NCI-H82 (cell line): ENCODE data around the gene GNS.
"Not testable (repeated sequence)": the region's sequence is repeated elsewhere in the genome, so short reads cannot be mapped to it uniquely, and the experiment has no call there.

Experiments
- DNase-seq: peaks from one replicate; lab custom pipeline; 2025; lab: John Stamatoyannopoulos, UW

Gene GNS

DNA sequence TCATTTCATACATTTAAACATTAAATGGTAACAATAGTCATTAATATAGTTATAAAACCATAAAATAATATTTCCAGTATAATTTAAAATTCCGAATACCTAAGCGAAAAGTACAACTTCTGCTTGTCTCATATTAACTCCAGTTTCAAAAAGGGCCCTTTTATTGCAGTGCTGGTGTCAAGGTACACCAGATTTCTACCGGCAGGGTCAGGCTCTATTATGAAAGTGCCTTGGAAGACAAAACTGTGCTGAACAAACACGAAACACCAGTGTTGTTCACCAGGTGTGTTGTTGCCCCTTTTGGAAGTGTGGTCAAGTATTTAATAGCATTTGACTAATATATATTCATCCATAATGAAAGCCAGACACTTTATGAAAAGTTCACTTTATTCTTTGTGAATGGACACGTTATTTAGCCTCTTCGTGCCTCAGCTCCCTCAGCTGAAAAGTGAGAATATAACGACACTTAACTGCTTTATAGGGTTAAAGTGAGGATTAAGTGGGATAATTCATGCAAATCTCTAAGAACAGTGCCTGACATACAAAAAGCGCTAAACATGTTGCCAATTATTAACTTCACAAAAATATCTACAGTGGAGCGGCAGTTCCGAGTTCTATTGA, 20.3 kb upstream of the GNS start:
- DNase-seq, result peak; percentile 62

- DNase-seq, result not testable (repeated sequence)
Observed at GRCh38 chr12:64775147-64775736, 16.0 kb upstream of the GNS start.

DNA sequence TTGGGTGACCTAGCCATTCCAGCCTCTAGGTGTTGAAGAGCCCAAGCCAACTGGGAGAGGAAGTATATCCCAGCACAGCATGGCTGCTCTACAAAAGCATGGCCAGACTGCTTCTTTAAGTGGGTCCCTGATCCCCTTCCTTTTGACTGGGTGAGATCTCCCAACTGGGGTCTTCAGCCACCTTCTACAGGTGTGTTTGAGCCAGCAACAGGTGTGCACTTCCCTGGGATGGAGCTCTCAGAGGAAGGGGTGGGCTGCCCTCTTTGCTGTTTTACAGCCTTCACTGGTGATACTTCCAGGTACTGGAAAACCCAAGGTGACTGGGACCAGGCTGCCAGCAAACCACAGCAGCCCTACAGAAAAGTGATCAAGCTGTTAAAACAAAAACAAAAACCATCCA, 14.2 kb upstream of the GNS start:
- no peak for DNase-seq

DNA sequence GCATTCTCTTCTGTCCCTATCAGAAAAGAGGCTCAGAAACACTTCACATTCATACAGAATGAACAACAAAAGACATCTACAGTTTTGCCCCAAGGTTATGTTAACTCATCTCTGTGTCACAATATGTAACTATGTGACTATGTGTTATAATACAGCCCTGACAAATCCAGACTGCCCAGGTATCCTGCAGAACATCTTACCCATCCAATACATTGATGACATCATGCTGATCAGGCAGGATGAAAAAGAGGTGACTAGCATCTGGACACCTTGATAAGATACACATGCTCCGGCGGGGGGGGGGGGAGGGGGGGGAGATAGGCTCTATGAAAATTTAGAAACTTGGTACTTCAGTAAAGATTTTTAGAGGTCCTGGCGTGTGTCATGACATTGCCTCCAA, 8.3 kb upstream of the GNS start:
- DNase-seq, result no peak

GRCh38 chr12:64760808-64761573, 1.8 kb upstream of the GNS start:
- no peak for DNase-seq

GRCh38 chr12:64757771-64758170, 1.4 kb downstream of the GNS start:
- no peak for DNase-seq

DNA sequence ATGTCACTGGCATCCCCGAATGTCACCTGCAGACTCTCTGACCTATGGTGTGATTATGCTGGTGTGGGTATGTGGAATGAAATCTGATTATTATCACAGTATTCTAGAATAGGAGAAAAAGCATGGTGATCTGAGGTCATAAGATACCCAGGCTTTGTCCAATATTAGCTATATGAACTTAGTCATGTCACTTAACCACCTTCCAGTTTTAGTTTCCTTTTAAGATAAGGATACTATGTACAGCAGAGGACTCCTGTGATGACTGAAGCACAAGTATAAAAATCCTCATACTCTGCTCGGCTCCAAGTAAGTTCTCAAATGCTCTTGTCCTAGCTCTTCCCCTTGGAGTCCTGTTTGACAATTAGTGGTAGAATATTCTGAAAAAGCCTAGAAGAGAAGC, 2.8 kb downstream of the GNS start:
- DNase-seq, result no peak

- DNase-seq, result no peak
Observed at GRCh38 chr12:64753427-64753826, 5.8 kb downstream of the GNS start.

DNA sequence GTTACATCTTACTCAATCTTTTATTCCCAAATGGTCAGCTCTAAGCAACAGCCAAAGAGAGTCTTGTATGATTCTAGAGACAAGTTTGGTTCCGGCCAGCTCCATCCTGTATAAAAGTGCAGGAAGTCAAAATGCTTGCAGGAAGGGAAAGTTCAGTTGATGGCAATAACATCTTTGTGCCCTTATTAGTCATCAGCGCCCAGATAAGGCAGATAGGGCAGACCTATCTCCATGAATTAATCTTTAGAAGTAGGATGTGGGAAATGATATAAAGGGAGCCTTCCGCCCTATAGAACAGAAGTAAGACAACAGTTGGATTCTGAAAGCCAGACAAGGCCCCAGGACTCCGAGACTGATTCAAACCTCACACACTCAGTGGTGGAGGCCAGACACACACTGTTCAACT, 6.4 kb downstream of the GNS start:
- DNase-seq, result no peak

DNA sequence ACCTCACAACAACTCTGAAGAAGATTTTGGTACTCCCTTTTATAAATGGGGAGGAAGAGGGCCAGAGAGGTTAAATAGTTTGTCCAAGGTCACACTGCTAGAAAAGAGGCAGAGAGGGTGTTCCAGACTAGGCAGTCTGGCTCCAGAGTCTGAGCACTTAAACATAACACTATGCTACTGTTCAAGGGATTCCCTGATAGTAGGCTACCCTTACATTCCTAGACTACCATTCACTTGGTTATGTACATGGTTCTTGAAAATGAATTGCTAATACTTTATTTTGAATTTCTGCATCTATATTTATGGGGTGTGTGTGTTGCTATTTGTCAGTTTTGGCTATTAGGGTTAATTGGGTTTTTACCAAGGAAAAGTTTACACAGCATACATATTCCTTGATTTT, 7.2 kb downstream of the GNS start:
- DNase-seq, result no peak

GRCh38 chr12:64749461-64750200, 9.6 kb downstream of the GNS start:
- DNase-seq, result no peak

- no peak for DNase-seq
Observed at GRCh38 chr12:64747695-64748094, 11.5 kb downstream of the GNS start.

GRCh38 chr12:64746663-64747062, 12.5 kb downstream of the GNS start:
- DNase-seq, result no peak

DNA sequence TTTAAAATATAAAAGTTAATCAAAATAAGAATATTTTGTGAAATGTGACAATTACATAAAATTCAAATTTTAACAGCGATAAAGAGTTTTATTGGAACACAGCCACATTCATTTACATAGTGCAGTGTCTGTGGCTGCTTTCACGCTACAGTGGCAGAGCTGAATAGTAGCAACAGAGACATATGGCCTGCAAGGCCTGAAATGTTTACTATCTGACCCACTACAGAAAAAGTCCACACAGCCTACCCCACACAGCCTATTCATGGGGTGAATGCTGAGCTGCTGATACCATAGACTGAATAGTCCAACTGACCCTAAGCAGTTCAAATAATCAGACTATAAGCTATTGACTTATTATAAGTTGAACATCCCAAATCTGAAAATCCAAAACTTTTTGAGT, 13.2 kb downstream of the GNS start:
- no peak for DNase-seq

GRCh38 chr12:64745259-64745807, 13.9 kb downstream of the GNS start:
- DNase-seq, result no peak

GRCh38 chr12:64744422-64745258, 14.6 kb downstream of the GNS start:
- DNase-seq, result peak; percentile 68

DNA sequence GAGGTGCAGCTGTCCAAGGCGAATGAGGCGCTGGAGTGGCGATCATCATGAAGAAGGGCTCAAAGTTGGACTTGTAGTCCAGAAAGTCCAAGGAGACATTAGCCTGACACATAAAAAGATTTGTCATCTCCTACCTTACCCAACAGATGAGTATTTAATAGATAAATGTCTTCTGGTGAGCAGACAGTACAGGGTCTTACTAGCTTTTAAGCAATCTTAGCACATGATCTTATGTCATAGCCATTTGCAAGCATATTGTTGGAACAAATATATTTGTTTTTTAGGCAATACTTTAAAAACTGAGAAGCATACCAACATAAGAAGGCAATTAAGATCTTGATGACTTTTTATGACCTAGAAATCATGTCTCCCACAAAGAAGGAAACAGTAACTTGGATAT, 16.0 kb downstream of the GNS start:
- no peak for DNase-seq

GRCh38 chr12:64742416-64742815, 16.8 kb downstream of the GNS start:
- DNase-seq, result no peak

DNA sequence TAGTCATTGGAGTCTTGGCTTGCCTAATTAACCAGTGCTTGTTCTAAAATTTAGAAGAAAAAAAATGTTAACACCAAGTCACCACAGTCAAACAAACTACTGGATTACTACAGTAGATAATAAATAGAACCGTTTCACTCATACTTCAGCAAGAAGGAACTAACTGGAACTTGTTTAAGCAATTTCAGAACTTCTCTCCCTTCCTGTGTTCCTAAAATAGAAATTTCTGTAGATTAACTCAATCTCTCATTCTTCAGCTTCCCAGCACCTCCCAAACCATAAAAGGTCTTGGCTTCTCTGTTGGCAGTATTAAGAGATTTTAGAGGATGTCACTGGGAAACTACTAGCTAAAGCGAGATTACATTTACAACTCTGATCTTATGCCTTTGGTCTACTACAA, 18.6 kb downstream of the GNS start:
- no peak for DNase-seq

- no peak for DNase-seq
Observed at GRCh38 chr12:64739778-64740177, 19.4 kb downstream of the GNS start.

GRCh38 chr12:64737539-64737938, 21.7 kb downstream of the GNS start:
- no peak for DNase-seq

DNA sequence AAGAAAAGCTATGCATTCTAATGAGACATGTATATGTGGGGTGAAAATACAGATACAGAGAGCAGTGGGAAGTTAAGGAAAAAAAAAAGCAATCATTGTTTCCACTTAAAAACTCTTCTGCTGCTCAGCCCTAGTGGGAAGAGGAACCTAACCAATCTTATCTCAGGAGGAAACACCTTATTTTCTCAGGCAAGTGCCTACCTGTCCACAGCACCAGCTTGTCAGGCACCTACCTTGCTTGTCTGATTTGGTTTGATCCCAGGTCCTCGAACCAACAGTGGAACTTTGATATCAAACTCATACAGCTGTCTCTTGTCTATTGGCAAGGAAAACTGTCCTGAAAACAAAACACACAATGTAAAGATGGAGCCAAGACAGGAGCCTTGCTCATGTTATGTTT, 22.4 kb downstream of the GNS start:
- no peak for DNase-seq
